SU-DHL-6 (cell line): ENCODE measurements around the gene EFNA5.

Experiments used
- EZH2phosphoT487 ChIP-seq: fragments of 200-600 bp; sonication (generic), shearing (Covaris generic); conservative IDR thresholded peaks from 2 replicates; pipeline ENCODE4 v1.6.1; 2018; ENCODE audit warnings: mild to moderate bottlenecking, antibody characterized with exemption, low read length, moderate library complexity, mixed read lengths
- TF ChIP-seq, protein P1 (sequence below): fragments of 200-600 bp; sonication (generic); IDR thresholded peaks from one replicate; pipeline ENCODE4 v1.5.1; 2017; ENCODE audit warnings: antibody characterized with exemption, mild to moderate bottlenecking, low read length, moderate library complexity; ENCODE audit not compliant: insufficient read depth, poor library complexity, severe bottlenecking

DNA sequence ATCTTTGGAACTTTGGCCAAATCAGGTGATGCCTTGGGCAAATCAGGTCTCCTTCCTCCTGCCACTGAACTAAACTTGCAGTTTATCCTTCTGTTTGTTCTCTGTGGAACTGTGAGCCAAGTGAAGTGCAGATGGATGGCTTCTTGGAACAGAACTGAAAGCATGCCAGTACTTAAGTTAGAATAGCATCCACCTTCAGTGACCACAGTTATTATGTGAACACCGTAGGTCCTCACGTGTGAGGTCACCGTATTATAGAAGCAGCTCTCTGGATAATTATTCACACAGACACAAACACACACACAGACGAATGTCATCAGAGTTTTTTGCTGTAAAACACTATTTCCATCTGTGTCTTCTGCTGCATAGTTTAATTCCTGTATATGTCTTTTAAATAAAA is 162.6 kb downstream of the EFNA5 start:
- TF ChIP-seq, protein P1, sequence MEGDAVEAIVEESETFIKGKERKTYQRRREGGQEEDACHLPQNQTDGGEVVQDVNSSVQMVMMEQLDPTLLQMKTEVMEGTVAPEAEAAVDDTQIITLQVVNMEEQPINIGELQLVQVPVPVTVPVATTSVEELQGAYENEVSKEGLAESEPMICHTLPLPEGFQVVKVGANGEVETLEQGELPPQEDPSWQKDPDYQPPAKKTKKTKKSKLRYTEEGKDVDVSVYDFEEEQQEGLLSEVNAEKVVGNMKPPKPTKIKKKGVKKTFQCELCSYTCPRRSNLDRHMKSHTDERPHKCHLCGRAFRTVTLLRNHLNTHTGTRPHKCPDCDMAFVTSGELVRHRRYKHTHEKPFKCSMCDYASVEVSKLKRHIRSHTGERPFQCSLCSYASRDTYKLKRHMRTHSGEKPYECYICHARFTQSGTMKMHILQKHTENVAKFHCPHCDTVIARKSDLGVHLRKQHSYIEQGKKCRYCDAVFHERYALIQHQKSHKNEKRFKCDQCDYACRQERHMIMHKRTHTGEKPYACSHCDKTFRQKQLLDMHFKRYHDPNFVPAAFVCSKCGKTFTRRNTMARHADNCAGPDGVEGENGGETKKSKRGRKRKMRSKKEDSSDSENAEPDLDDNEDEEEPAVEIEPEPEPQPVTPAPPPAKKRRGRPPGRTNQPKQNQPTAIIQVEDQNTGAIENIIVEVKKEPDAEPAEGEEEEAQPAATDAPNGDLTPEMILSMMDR = no peak
- no peak for TF ChIP-seq EZH2phosphoT487
